ENCODE measurements around the gene TMEM91. TPM values are rescaled to one million over a fixed set of nuclear protein-coding genes. Genes with fewer than 3 reads are reported as not detected.

Gene TMEM91
- total RNA-seq, 1 donor from 2014 or later = 7.4 TPM

DNA sequence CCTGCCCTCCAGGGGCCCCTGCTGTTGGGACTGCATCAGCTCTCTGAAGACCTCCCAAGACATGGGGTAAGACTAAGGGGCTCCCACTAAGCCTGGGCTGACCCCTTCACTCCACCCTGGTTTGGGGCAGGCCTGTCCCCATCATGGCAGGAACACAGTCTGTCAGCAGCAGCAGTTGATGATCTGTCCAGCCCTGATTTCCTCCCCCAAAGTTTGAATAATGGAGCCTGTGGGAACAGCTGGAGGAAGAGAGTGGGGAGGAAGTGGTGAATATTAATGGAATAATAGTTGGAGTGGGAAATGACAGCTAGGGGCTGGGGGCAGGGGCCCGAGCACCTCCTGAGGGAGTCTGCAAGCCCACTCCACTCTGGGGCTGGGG is 52.1 kb downstream of the TMEM91 start:
- Histone ChIP-seq H3K4me3 (ENCODE audit: insufficient read depth, low read depth, low read length) (no peak overlapping the region), H3K79me2 (ENCODE audit: insufficient read depth, low read length) (no peaks in the 10 kb centered on the region), H3K27ac (ENCODE audit: low read depth, low read length) (no peak overlapping the region), H3K4me1 (ENCODE audit: insufficient read depth, low read length) (peaks cover 9% of the 10 kb centered on the region), H3K9ac (ENCODE audit: low read length) (no peak overlapping the region), H3K36me3 (ENCODE audit: insufficient read depth, low read length) (peaks cover 9% of the 10 kb centered on the region), H4K20me1 (ENCODE audit: insufficient read depth, low read length) (peaks cover 3% of the 10 kb centered on the region), H3K4me2 (ENCODE audit: low read length) (peak overlapping the region; percentile 80), H2AFZ (ENCODE audit: low read depth, low read length) (no peak overlapping the region), H3K9me3 (ENCODE audit: insufficient read depth, low read depth, low read length) (no peaks in the 10 kb centered on the region), H3K27me3 (ENCODE audit: insufficient read depth, low read length) (no peaks in the 10 kb centered on the region)
- Mint-ChIP-seq H3K4me1 (ENCODE audit: low read depth, unreplicated experiment) (peaks cover 14% of the 10 kb centered on the region), H3K27me3 (ENCODE audit: low read depth, unreplicated experiment) (no peaks in the 10 kb centered on the region), H3K9me3 (ENCODE audit: unreplicated experiment) (no peaks in the 10 kb centered on the region), H3K4me3 (ENCODE audit: unreplicated experiment) (peak overlapping the region; percentile 64), H3K27ac (ENCODE audit: unreplicated experiment) (no peak overlapping the region), H3K36me3 (ENCODE audit: low read depth, unreplicated experiment) (peaks cover 11% of the 10 kb centered on the region)
- no peak for TF ChIP-seq EZH2 (IDR thresholded peaks at IDR 0.05; ENCODE audit: insufficient read depth, low read length)
- TF ChIP-seq, protein P1, sequence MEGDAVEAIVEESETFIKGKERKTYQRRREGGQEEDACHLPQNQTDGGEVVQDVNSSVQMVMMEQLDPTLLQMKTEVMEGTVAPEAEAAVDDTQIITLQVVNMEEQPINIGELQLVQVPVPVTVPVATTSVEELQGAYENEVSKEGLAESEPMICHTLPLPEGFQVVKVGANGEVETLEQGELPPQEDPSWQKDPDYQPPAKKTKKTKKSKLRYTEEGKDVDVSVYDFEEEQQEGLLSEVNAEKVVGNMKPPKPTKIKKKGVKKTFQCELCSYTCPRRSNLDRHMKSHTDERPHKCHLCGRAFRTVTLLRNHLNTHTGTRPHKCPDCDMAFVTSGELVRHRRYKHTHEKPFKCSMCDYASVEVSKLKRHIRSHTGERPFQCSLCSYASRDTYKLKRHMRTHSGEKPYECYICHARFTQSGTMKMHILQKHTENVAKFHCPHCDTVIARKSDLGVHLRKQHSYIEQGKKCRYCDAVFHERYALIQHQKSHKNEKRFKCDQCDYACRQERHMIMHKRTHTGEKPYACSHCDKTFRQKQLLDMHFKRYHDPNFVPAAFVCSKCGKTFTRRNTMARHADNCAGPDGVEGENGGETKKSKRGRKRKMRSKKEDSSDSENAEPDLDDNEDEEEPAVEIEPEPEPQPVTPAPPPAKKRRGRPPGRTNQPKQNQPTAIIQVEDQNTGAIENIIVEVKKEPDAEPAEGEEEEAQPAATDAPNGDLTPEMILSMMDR (IDR thresholded peaks at IDR 0.05; ENCODE audit: insufficient read depth, low read depth, low read length) = no peak
- DNase-seq (ENCODE audit: low read depth) = no peak
- FAIRE-seq = no peak

DNA sequence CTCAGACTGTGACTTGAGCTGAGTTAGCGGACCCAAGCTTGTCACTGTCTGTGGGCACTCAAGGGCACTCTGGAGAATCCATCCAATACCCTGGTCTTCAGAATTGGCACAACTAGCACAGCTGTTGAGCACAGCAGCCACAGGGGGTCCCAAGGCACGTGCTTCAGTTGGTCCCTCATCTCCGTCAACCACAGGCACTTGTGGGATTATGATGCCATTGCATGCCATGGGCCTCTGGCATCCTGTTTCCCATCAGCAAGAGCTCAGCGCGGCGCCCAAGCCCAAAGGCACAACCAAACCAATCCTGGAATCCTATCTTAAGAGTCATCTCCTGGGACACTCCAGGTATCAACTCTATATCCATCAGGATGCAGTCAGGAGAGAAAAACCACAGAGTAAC is 54.6 kb downstream of the TMEM91 start:
- Histone ChIP-seq H3K4me3 (ENCODE audit: insufficient read depth, low read depth, low read length) (no peak overlapping the region), H3K4me2 (ENCODE audit: low read length) (no peak overlapping the region), H3K79me2 (ENCODE audit: insufficient read depth, low read length) (no peaks in the 10 kb centered on the region), H4K20me1 (ENCODE audit: insufficient read depth, low read length) (peaks cover 3% of the 10 kb centered on the region), H3K27me3 (ENCODE audit: insufficient read depth, low read length) (no peaks in the 10 kb centered on the region), H2AFZ (ENCODE audit: low read depth, low read length) (no peak overlapping the region), H3K36me3 (ENCODE audit: insufficient read depth, low read length) (peaks cover 9% of the 10 kb centered on the region), H3K9ac (ENCODE audit: low read length) (no peak overlapping the region), H3K9me3 (ENCODE audit: insufficient read depth, low read depth, low read length) (no peaks in the 10 kb centered on the region), H3K4me1 (ENCODE audit: insufficient read depth, low read length) (peaks cover 9% of the 10 kb centered on the region), H3K27ac (ENCODE audit: low read depth, low read length) (no peak overlapping the region)
- peaks cover 9% of the 10 kb centered on the region for H3K36me3 Mint-ChIP-seq (ENCODE audit: low read depth, unreplicated experiment)
- peaks cover 14% of the 10 kb centered on the region for H3K4me1 Mint-ChIP-seq (ENCODE audit: low read depth, unreplicated experiment)
- DNase-seq (ENCODE audit: low read depth) (no peak), FAIRE-seq (no peak)
- no peaks in the 10 kb centered on the region for H3K9me3 Mint-ChIP-seq (ENCODE audit: unreplicated experiment)
- no peak overlapping the region for H3K27ac Mint-ChIP-seq (ENCODE audit: unreplicated experiment)
- no peak for TF ChIP-seq EZH2 (IDR thresholded peaks at IDR 0.05; ENCODE audit: insufficient read depth, low read length)
- TF ChIP-seq, protein P1 (IDR thresholded peaks at IDR 0.05; ENCODE audit: insufficient read depth, low read depth, low read length) = no peak
- no peaks in the 10 kb centered on the region for H3K27me3 Mint-ChIP-seq (ENCODE audit: low read depth, unreplicated experiment)
- H3K4me3 Mint-ChIP-seq (ENCODE audit: unreplicated experiment) = no peak overlapping the region

DNA sequence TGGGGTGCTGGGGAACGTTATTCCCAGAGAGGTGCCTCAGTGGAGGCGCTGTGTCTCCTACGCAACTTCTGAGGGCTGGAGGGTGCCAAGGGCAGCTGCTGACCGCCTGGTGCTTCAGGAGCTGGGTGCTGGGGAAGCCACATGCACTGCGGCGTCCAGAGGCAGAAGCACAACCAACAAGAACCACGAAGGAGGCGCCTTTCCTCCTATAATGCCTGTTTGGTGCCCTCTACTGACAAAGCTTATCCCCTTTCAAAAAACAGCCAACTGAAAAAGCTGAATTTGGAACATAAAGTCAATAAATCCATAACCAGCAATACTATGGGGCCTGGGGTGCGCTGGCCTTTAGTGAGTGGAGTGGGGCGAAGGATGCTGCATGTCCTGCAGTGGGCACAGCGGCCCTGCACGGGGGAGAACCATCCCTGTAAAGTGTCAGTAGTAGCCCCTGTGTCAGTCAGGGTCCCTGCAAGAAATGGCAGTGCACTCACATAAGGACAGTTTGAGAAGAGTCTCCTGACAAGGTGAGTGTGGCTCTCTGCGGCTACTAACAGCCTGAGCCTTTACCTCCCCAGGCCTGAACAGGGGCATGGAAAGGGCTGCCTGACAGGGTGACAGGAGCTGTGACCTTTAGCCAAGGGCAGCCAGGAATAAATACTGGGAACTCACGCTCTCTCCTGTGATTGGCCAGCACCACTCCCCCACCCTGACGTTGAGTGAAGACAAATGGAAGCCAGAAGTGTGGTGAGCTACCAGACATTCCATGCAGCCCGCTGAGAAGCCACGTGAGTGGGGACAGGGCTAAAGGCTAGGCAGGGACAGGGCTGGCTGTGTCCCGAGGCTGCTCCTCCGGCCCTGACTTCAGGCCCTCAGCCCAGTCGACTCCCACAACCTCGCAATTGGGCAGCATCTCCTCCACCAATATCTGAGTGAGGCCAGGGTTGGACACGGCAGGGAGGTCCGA is 55.4 kb downstream of the TMEM91 start:
- H3K27me3 ChIP-seq (ENCODE audit: insufficient read depth, low read length) = no peaks in the 10 kb centered on the region
- no peaks in the 10 kb centered on the region for H3K79me2 ChIP-seq (ENCODE audit: insufficient read depth, low read length)
- H3K4me2 ChIP-seq (ENCODE audit: low read length) = no peak overlapping the region
- H4K20me1 ChIP-seq (ENCODE audit: insufficient read depth, low read length) = peaks cover 3% of the 10 kb centered on the region
- no peak overlapping the region for H3K9ac ChIP-seq (ENCODE audit: low read length)
- DNase-seq (ENCODE audit: low read depth) = no peak
- Mint-ChIP-seq H3K9me3 (ENCODE audit: unreplicated experiment) (no peaks in the 10 kb centered on the region), H3K36me3 (ENCODE audit: low read depth, unreplicated experiment) (peaks cover 9% of the 10 kb centered on the region), H3K27ac (ENCODE audit: unreplicated experiment) (no peak overlapping the region), H3K4me3 (ENCODE audit: unreplicated experiment) (no peak overlapping the region), H3K27me3 (ENCODE audit: low read depth, unreplicated experiment) (no peaks in the 10 kb centered on the region), H3K4me1 (ENCODE audit: low read depth, unreplicated experiment) (peaks cover 14% of the 10 kb centered on the region)
- H3K36me3 ChIP-seq (ENCODE audit: insufficient read depth, low read length) = peaks cover 9% of the 10 kb centered on the region
- TF ChIP-seq, protein P1 (IDR thresholded peaks at IDR 0.05; ENCODE audit: insufficient read depth, low read depth, low read length) = peak; percentile 23
- no peak for TF ChIP-seq EZH2 (IDR thresholded peaks at IDR 0.05; ENCODE audit: insufficient read depth, low read length)
- H3K9me3 ChIP-seq (ENCODE audit: insufficient read depth, low read depth, low read length) = no peaks in the 10 kb centered on the region
- H3K27ac ChIP-seq (ENCODE audit: low read depth, low read length) = no peak overlapping the region
- no peak overlapping the region for H3K4me3 ChIP-seq (ENCODE audit: insufficient read depth, low read depth, low read length)
- H2AFZ ChIP-seq (ENCODE audit: low read depth, low read length) = no peak overlapping the region
- FAIRE-seq = no peak
- H3K4me1 ChIP-seq (ENCODE audit: insufficient read depth, low read length) = peaks cover 9% of the 10 kb centered on the region
